H1 (cell line): ENCODE results near the gene WNK2. TPM values are rescaled to one million over a fixed set of nuclear protein-coding genes. Genes with fewer than 3 reads are reported as not detected.
A peak's percentile ranks its signal among the peaks of the same experiment; 100 is the strongest.

Experiments
- CTCF ChIA-PET: fragments of 300-600 bp; sonication (Branson Sonifier 250); formaldehyde crosslinking; loops from one replicate; lab custom pipeline; 2021; ENCODE audit not compliant: partially characterized antibody; lab: Charles Lee
- POLR2A ChIA-PET: fragments of 300-600 bp; sonication (Branson Sonifier 250); formaldehyde crosslinking; loops from one replicate; lab custom pipeline; 2021; ENCODE audit warnings: inconsistent platforms; ENCODE audit not compliant: partially characterized antibody; lab: Charles Lee
- DNase-seq, 2 experiments: peaks; one replicate each; pipeline versions ENCODE4 v3.0.0 to v3.0.0-alpha.2; 2010 to 2022; ENCODE audit warnings: low spot score in 2 of 2, low read depth in 1 of 2, mixed read lengths in 1 of 2
- FAIRE-seq: peaks from 2 replicates; lab custom pipeline; 2011; peaks lifted over from hg19 to GRCh38; lab: Jason Lieb, UNC
- H2AFZ ChIP-seq: 2 replicates; pipeline ENCODE4 v1.8.1; 2012; ENCODE audit warnings: low read length, inconsistent platforms
- H2AK5ac ChIP-seq: 2 replicates; pipeline ENCODE4 v1.6.1; 2013; ENCODE audit warnings: low read depth, low read length
- H2BK120ac ChIP-seq: replicated peaks from 2 replicates; pipeline ENCODE3; 2013; ENCODE audit warnings: low read depth, low read length, inconsistent platforms
- H2BK12ac ChIP-seq: 2 replicates; pipeline ENCODE4 v1.6.1; 2013; ENCODE audit warnings: low read depth, low read length
- H2BK15ac ChIP-seq: 2 replicates; pipeline ENCODE4 v1.6.1; 2013; ENCODE audit warnings: low read length
- H2BK20ac ChIP-seq: 2 replicates; pipeline ENCODE4 v1.6.1; 2013; ENCODE audit warnings: low read length
- H2BK5ac ChIP-seq: 2 replicates; pipeline ENCODE4 v1.6.1; 2013; ENCODE audit warnings: low read depth, low read length
- H3K14ac ChIP-seq: 2 replicates; pipeline ENCODE4 v1.6.1; 2013; ENCODE audit warnings: inconsistent platforms; ENCODE audit not compliant: insufficient read length
- H3K18ac ChIP-seq: 2 replicates; pipeline ENCODE4 v1.6.1; 2013; ENCODE audit warnings: low read length; ENCODE audit errors: extremely low read depth
- H3K23ac ChIP-seq: 2 replicates; pipeline ENCODE4 v1.6.1; 2013; ENCODE audit warnings: inconsistent platforms; ENCODE audit not compliant: insufficient read length
- H3K23me2 ChIP-seq: 2 replicates; pipeline ENCODE4 v1.6.1; 2013; ENCODE audit warnings: low read depth, low read length
- H3K27ac ChIP-seq: 2 replicates; pipeline ENCODE4 v1.6.1; 2011; ENCODE audit warnings: low read depth, low read length, inconsistent platforms
- H3K27me3 ChIP-seq, 4 experiments: replicated peaks in 1 of 4; 1 replicate in 1 of 4; 2 replicates in 3 of 4; pipeline versions ENCODE4 v1.6.1 to v1.8.1; 2011 to 2013; ENCODE audit warnings: low read length in 3 of 4, mild to moderate bottlenecking in 3 of 4, inconsistent platforms in 2 of 4, mixed read lengths in 2 of 4, moderate library complexity in 1 of 4; ENCODE audit not compliant: control insufficient read depth in 3 of 4, insufficient read depth in 3 of 4; ENCODE audit errors: extremely low read depth in 1 of 4
- H3K36me3 ChIP-seq, 4 experiments: 2 replicates each; pipeline versions ENCODE4 v1.6.1 to v1.8.1; 2011 to 2013; ENCODE audit warnings: mild to moderate bottlenecking in 4 of 4, low read length in 3 of 4, moderate library complexity in 2 of 4, control low read depth in 1 of 4, inconsistent platforms in 1 of 4; ENCODE audit not compliant: insufficient read depth in 4 of 4, control insufficient read depth in 2 of 4
- H3K4ac ChIP-seq: replicated peaks from 2 replicates; pipeline ENCODE3; 2013; ENCODE audit warnings: low read length, low read depth, mixed read lengths, inconsistent platforms; ENCODE audit not compliant: insufficient read length
- H3K4me1 ChIP-seq, 4 experiments: replicated peaks in 1 of 4; 1 replicate in 1 of 4; 2 replicates in 3 of 4; pipeline versions ENCODE4 v1.6.1 to v1.8.1; 2011 to 2013; ENCODE audit warnings: low read length in 3 of 4, inconsistent platforms in 2 of 4, mixed read lengths in 1 of 4; ENCODE audit not compliant: insufficient read depth in 4 of 4, control insufficient read depth in 3 of 4
- H3K4me2 ChIP-seq, 2 experiments: 2 replicates each; pipeline versions ENCODE4 v1.6.1 to v1.8.1; 2011 to 2013; ENCODE audit warnings: low read depth in 2 of 2, low read length in 2 of 2, control low read depth in 1 of 2, inconsistent platforms in 1 of 2, mild to moderate bottlenecking in 1 of 2; ENCODE audit not compliant: insufficient read depth in 1 of 2
- H3K4me3 ChIP-seq, 4 experiments: fragments of 200-600, 300-600 bp in 1 of 4; sonication (generic), shearing (Covaris generic), sonication (Bioruptor Twin) in 1 of 4; 2 replicates each; pipeline versions ENCODE4 v1.5.1 to v1.8.1; 2011 to 2016; ENCODE audit warnings: low read length in 4 of 4, low read depth in 3 of 4, control low read depth in 2 of 4, inconsistent platforms in 2 of 4, mild to moderate bottlenecking in 2 of 4, mixed read lengths in 1 of 4, moderate library complexity in 1 of 4; ENCODE audit not compliant: insufficient read depth in 2 of 4; ENCODE audit errors: extremely low read depth in 1 of 4
- H3K56ac ChIP-seq: replicated peaks from 2 replicates; pipeline ENCODE3; 2013; ENCODE audit warnings: low read depth, mild to moderate bottlenecking, mixed read lengths, low read length, inconsistent platforms; ENCODE audit not compliant: insufficient read length
- H3K79me1 ChIP-seq: 2 replicates; pipeline ENCODE4 v1.6.1; 2013; ENCODE audit warnings: low read depth, low read length, control low read depth
- H3K79me2 ChIP-seq, 2 experiments: 2 replicates each; pipeline versions ENCODE4 v1.6.1 to v1.8.1; 2012 to 2013; ENCODE audit warnings: low read length in 2 of 2, mild to moderate bottlenecking in 2 of 2, inconsistent platforms in 1 of 2; ENCODE audit not compliant: insufficient read depth in 2 of 2, control insufficient read depth in 1 of 2
- H3K9ac ChIP-seq, 4 experiments: replicated peaks in 1 of 4; 1 replicate in 1 of 4; 2 replicates in 3 of 4; pipeline versions ENCODE4 v1.6.1 to v1.8.1; 2011 to 2013; ENCODE audit warnings: low read depth in 3 of 4, low read length in 3 of 4, control low read depth in 2 of 4, mild to moderate bottlenecking in 2 of 4, moderate library complexity in 2 of 4, inconsistent platforms in 1 of 4; ENCODE audit errors: extremely low read depth in 1 of 4
- H3K9me3 ChIP-seq, 2 experiments: 2 replicates each; pipeline versions ENCODE4 v1.6.1 to v1.8.1; 2012 to 2013; ENCODE audit warnings: mild to moderate bottlenecking in 2 of 2, moderate library complexity in 2 of 2, control low read depth in 1 of 2, inconsistent platforms in 1 of 2, low read depth in 1 of 2, low read length in 1 of 2, mixed read lengths in 1 of 2; ENCODE audit not compliant: insufficient read depth in 2 of 2
- H4K20me1 ChIP-seq, 2 experiments: replicated peaks in 1 of 2; 2 replicates each; pipeline versions ENCODE3 to v1.8.1; 2011 to 2013; ENCODE audit warnings: inconsistent platforms in 2 of 2, low read length in 2 of 2, mild to moderate bottlenecking in 1 of 2; ENCODE audit not compliant: insufficient read depth in 2 of 2, control insufficient read depth in 1 of 2
- H4K5ac ChIP-seq: 2 replicates; pipeline ENCODE4 v1.6.1; 2013; ENCODE audit warnings: low read length, low read depth, mixed read lengths, inconsistent platforms; ENCODE audit not compliant: insufficient read length
- H4K8ac ChIP-seq: 2 replicates; pipeline ENCODE4 v1.8.0; 2013; ENCODE audit warnings: mild to moderate bottlenecking, moderate library complexity, low read length, inconsistent platforms; ENCODE audit not compliant: insufficient read depth; ENCODE audit errors: extremely low read depth
- H4K91ac ChIP-seq: replicated peaks from 2 replicates; pipeline ENCODE3; 2013; ENCODE audit warnings: low read length, mixed read lengths, inconsistent platforms; ENCODE audit not compliant: insufficient read length
- BACH1 ChIP-seq: IDR thresholded peaks from 2 replicates; pipeline ENCODE4 v1.6.1; 2012; ENCODE audit warnings: low read length, improper control_type of control experiment
- CBX5 ChIP-seq: fragments of 300-800, 300-1000 bp; sonication (generic); IDR thresholded peaks from 2 replicates; pipeline ENCODE4 v1.7.1; 2016; ENCODE audit warnings: antibody characterized with exemption, low read length, low read depth
- CEBPB ChIP-seq: IDR thresholded peaks from 2 replicates; pipeline ENCODE4 v1.6.1; 2012; ENCODE audit warnings: low read depth, low read length
- E2F6 ChIP-seq: IDR thresholded peaks from 2 replicates; pipeline ENCODE4 v1.6.1; 2012; ENCODE audit warnings: inconsistent platforms
- EP300 ChIP-seq, 2 experiments: IDR thresholded peaks; 1 replicate in 1 of 2; 2 replicates in 1 of 2; pipeline ENCODE4 v1.6.1; 2011 to 2012; ENCODE audit warnings: low read depth in 2 of 2, low read length in 2 of 2, mild to moderate bottlenecking in 2 of 2, borderline replicate concordance in 1 of 2, inconsistent platforms in 1 of 2, moderate library complexity in 1 of 2
- EZH2 ChIP-seq: fragments of 200-600 bp; sonication (generic); IDR thresholded peaks from 2 replicates; pipeline ENCODE4 v1.7.1; 2012; ENCODE audit warnings: low read depth, mild to moderate bottlenecking, moderate library complexity, low read length, inconsistent platforms; ENCODE audit not compliant: severe bottlenecking
- KDM1A ChIP-seq: fragments of 200-600, 300-600 bp; sonication (generic); IDR thresholded peaks from 2 replicates; pipeline ENCODE4 v1.7.1; 2016; ENCODE audit warnings: mild to moderate bottlenecking, low read length, borderline replicate concordance
- RAD21 ChIP-seq, 2 experiments: IDR thresholded peaks in 1 of 2; conservative IDR thresholded peaks in 1 of 2; 2 replicates each; pipeline ENCODE4 v1.6.1; 2011; ENCODE audit warnings: low read depth in 2 of 2, low read length in 2 of 2, improper control_type of control experiment in 1 of 2, inconsistent platforms in 1 of 2, mild to moderate bottlenecking in 1 of 2, moderate library complexity in 1 of 2
- SIN3A ChIP-seq, 2 experiments: IDR thresholded peaks in 1 of 2; conservative IDR thresholded peaks in 1 of 2; 2 replicates each; pipeline ENCODE4 v1.6.1; 2011 to 2012; ENCODE audit warnings: low read length in 2 of 2, improper control_type of control experiment in 1 of 2, low read depth in 1 of 2, mild to moderate bottlenecking in 1 of 2
- USF2 ChIP-seq: IDR thresholded peaks from 2 replicates; pipeline ENCODE4 v1.6.1; 2011; ENCODE audit warnings: low read length, improper control_type of control experiment
- WGBS, 2 experiments: shearing (Covaris generic) in 1 of 2; methylation state at CpG; one replicate each; pipeline versions ENCODE4 v1.1.6 to v1.1.7; 2013 to 2015; ENCODE audit warnings: low lambda C conversion rate in 2 of 2, mixed read lengths in 2 of 2, inconsistent platforms in 1 of 2, low coverage in 1 of 2, missing lambda C conversion rate in 1 of 2; ENCODE audit not compliant: insufficient replicate concordance in 2 of 2, insufficient coverage in 1 of 2, insufficient read length in 1 of 2; ENCODE audit errors: extremely low coverage in 1 of 2, missing lambda C conversion rate in 1 of 2; 5-methylcytosine and 5-hydroxymethylcytosine counted together
- polyA plus RNA-seq, 7 experiments: library from polyadenylated mRNA; depleted of rRNA in 3 of 7; stranded (reverse) in 5 of 7; unstranded in 2 of 7; fragments of >200 nt in 5 of 7; fragments of 200-250 nt in 2 of 7; gene quantifications; 1 replicate in 5 of 7; 2 replicates in 1 of 7; 4 replicates in 1 of 7; pipeline versions ENCODE4 v1.2.1 to v1.2.3, GENCODE V29; 2011 to 2013; ENCODE audit warnings: missing spikeins in 2 of 7, mixed read lengths in 2 of 7
- total RNA-seq: library from RNA; stranded (reverse); fragmentation: NEBNext Ultra II Directional; extraction: Animal tissue kit (Norgen Biotek cat#: 25700); gene quantifications from 2 replicates; pipeline ENCODE4 v1.2.1, GENCODE V29; 2021

Gene WNK2
- total and polyA plus RNA-seq, 2 of the 8 experiments (the other 6 are each of a cell fraction or from before 2014, with no cell fraction given), result 12.0 to 87.2 TPM

GRCh38 chr9:93219692-93220091 is 35.8 kb downstream of the WNK2 start:
- FAIRE-seq (no peak), DNase-seq (no peak)
- Histone ChIP-seq H3K9ac (no peak overlapping the region), H3K27me3 (no peaks in the 10 kb centered on the region), H4K91ac (no peak overlapping the region), H3K4me3 (no peak overlapping the region), H2BK15ac (no peak overlapping the region), H2BK12ac (no peak overlapping the region), H2BK120ac (no peak overlapping the region), H3K9me3 (peaks cover 0 to 4% of the 10 kb centered on the region in 2 experiments; a peak in 1 of 4 replicates), H4K8ac (0 out of 2 replicates have a peak overlapping the region, but pooled peaks have one; percentile 40), H2AFZ (no peak overlapping the region), H2BK5ac (no peak overlapping the region), H2BK20ac (no peak overlapping the region), H3K79me1 (peaks cover 10% of the 10 kb centered on the region), H3K14ac (no peak overlapping the region), H3K36me3 (no peaks in the 10 kb centered on the region), H3K23ac (no peak overlapping the region), H4K20me1 (peaks cover 3 to 10% of the 10 kb centered on the region in 2 experiments), H3K18ac (no peak overlapping the region), H3K4me1 (peaks cover 0 to 11% (median 7%) of the 10 kb centered on the region in 4 experiments; a peak in 4 of 7 replicates), H3K27ac (no peak overlapping the region), H3K79me2 (peaks cover 0 to 20% of the 10 kb centered on the region in 2 experiments; a peak in 1 of 4 replicates), H3K56ac (no peak overlapping the region), H3K23me2 (no peaks in the 10 kb centered on the region), H2AK5ac (no peak overlapping the region), H3K4ac (no peak overlapping the region), H4K5ac (no peak overlapping the region), H3K4me2 (no peak overlapping the region)
- WGBS, 2 experiments, result 96% methylated on average over 5 of the region's 5 CpGs; no CpG with 5 or more reads in 1 of the 2 experiments
- ChIA-PET POLR2A (interaction anchor here (1.1 kb wide), 1 partner anchor 12 kb away, joined by 3 read pairs; no protein-coding TSS in a partner anchor), CTCF (interaction anchor here (0.9 to 4.2 kb wide), 4 partner anchors 12 to 83 kb away, joined by 3 to 15 read pairs (median 5); no protein-coding TSS in a partner anchor)
- no peak for TF ChIP-seq SIN3A (conservative IDR thresholded peaks at IDR 0.05 in 1 of 2, IDR thresholded peaks at IDR 0.05 in 1 of 2; ENCODE audit: low read depth in 1 of 2, low read length in 2 of 2)
- no peak for TF ChIP-seq RAD21 (IDR thresholded peaks at IDR 0.05 in 1 of 2, conservative IDR thresholded peaks at IDR 0.05 in 1 of 2; ENCODE audit: low read depth in 2 of 2, low read length in 2 of 2)
- TF ChIP-seq EZH2, result no peak
- no peak for TF ChIP-seq KDM1A
- no peak for TF ChIP-seq CEBPB
- TF ChIP-seq BACH1, result no peak
- no peak for TF ChIP-seq CBX5
- no peak for TF ChIP-seq USF2
- TF ChIP-seq EP300 (IDR thresholded peaks at IDR 0.05; ENCODE audit: borderline replicate concordance in 1 of 2, low read depth in 2 of 2, low read length in 2 of 2), result no peak
- TF ChIP-seq E2F6, result no peak
